Measurements from ENCODE around the gene PRKACG. TPM values are rescaled to one million over a fixed set of nuclear protein-coding genes. Genes with fewer than 3 reads are reported as not detected.

The PRKACG gene
- total RNA-seq, 2 donors from 2014 or later = not detected

- ATAC-seq (no peak), DNase-seq (ENCODE audit: low spot score in 2 of 2) (no peak)
- H3K36me3 Mint-ChIP-seq = peaks cover 0 to 36% of the 10 kb centered on the region in 2 donors
- H3K9me3 Mint-ChIP-seq = peaks cover 0 to 13% of the 10 kb centered on the region in 2 donors
- H3K27ac Mint-ChIP-seq = peak overlapping the region; percentile 91 to 92
These were observed 38.4 kb downstream of the PRKACG start for GRCh38 chr9:68975365-68976043.

- H3K27ac Mint-ChIP-seq = peak overlapping the region; percentile 91 to 92
- H3K9me3 Mint-ChIP-seq = peaks cover 0 to 13% of the 10 kb centered on the region in 2 donors
- peaks cover 0 to 36% of the 10 kb centered on the region in 2 donors for H3K36me3 Mint-ChIP-seq
- no peak for ATAC-seq
- DNase-seq (ENCODE audit: low spot score in 2 of 2) = no peak
These were observed 39.0 kb downstream of the PRKACG start for GRCh38 chr9:68974901-68975300.

- DNase-seq (ENCODE audit: low spot score in 2 of 2) (peak in 1 of 2 donors; percentile 55), ATAC-seq (peak; percentile 94 to 96)
- Mint-ChIP-seq H3K36me3 (peaks cover 0 to 36% of the 10 kb centered on the region in 2 donors), H3K9me3 (peaks cover 0 to 13% of the 10 kb centered on the region in 2 donors), H3K27ac (peak overlapping the region; percentile 92 to 96)
These were observed 39.5 kb downstream of the PRKACG start for GRCh38 chr9:68974431-68974830.

GRCh38 chr9:68973619-68974018 is 40.3 kb downstream of the PRKACG start:
- H3K9me3 Mint-ChIP-seq = peaks cover 0 to 13% of the 10 kb centered on the region in 2 donors
- peaks cover 0 to 36% of the 10 kb centered on the region in 2 donors for H3K36me3 Mint-ChIP-seq
- peak overlapping the region; percentile 92 to 96 for H3K27ac Mint-ChIP-seq
- ATAC-seq (no peak), DNase-seq (ENCODE audit: low spot score in 2 of 2) (no peak)

- no peak overlapping the region for H3K27ac Mint-ChIP-seq
- H3K9me3 Mint-ChIP-seq = no peaks in the 10 kb centered on the region
- DNase-seq (ENCODE audit: low spot score in 2 of 2) (no peak), ATAC-seq (no peak)
- peaks cover 0 to 13% of the 10 kb centered on the region in 2 donors for H3K36me3 Mint-ChIP-seq
These were observed 43.8 kb downstream of the PRKACG start for GRCh38 chr9:68970151-68970550.

- H3K9me3 Mint-ChIP-seq = no peaks in the 10 kb centered on the region
- ATAC-seq (no peak), DNase-seq (ENCODE audit: low spot score in 2 of 2) (no peak)
- H3K36me3 Mint-ChIP-seq = peaks cover 0 to 13% of the 10 kb centered on the region in 2 donors
- H3K27ac Mint-ChIP-seq = no peak overlapping the region
These were observed 44.4 kb downstream of the PRKACG start for GRCh38 chr9:68969538-68969937.

GRCh38 chr9:68967800-68968199 is 46.1 kb downstream of the PRKACG start:
- Mint-ChIP-seq H3K36me3 (peaks cover 0 to 13% of the 10 kb centered on the region in 2 donors), H3K9me3 (no peaks in the 10 kb centered on the region), H3K27ac (no peak overlapping the region)
- DNase-seq (ENCODE audit: low spot score in 2 of 2) (no peak), ATAC-seq (no peak)

GRCh38 chr9:68966496-68966944 is 47.4 kb downstream of the PRKACG start:
- peak in 1 of 2 donors; percentile 35 for ATAC-seq
- DNase-seq (ENCODE audit: low spot score in 2 of 2) = no peak
- Mint-ChIP-seq H3K9me3 (no peaks in the 10 kb centered on the region), H3K36me3 (peaks cover 0 to 11% of the 10 kb centered on the region in 2 donors), H3K27ac (no peak overlapping the region)

- Mint-ChIP-seq H3K36me3 (peaks cover 0 to 6% of the 10 kb centered on the region in 2 donors), H3K9me3 (no peaks in the 10 kb centered on the region), H3K27ac (no peak overlapping the region)
- ATAC-seq (no peak), DNase-seq (ENCODE audit: low spot score in 2 of 2) (no peak)
These were observed 49.1 kb downstream of the PRKACG start for GRCh38 chr9:68964765-68965164.

- Mint-ChIP-seq H3K36me3 (peaks cover 0 to 6% of the 10 kb centered on the region in 2 donors), H3K27ac (no peak overlapping the region), H3K9me3 (no peaks in the 10 kb centered on the region)
- DNase-seq (ENCODE audit: low spot score in 2 of 2) (no peak), ATAC-seq (no peak)
These were observed 49.8 kb downstream of the PRKACG start for GRCh38 chr9:68964102-68964541.

GRCh38 chr9:68963416-68963815 is 50.5 kb downstream of the PRKACG start:
- DNase-seq (ENCODE audit: low spot score in 2 of 2) (no peak), ATAC-seq (no peak)
- Mint-ChIP-seq H3K36me3 (peaks cover 0 to 6% of the 10 kb centered on the region in 2 donors), H3K9me3 (no peaks in the 10 kb centered on the region), H3K27ac (no peak overlapping the region)

Other genes with a start within 250 kb of the PRKACG start
- gene FXN, start 21.6 kb upstream of the PRKACG start, total RNA-seq = 10 to 100 TPM in 1 of 2 donors, 1 to 10 TPM in 1; 7.0 to 22.9 TPM
- 10 to 100 TPM; 13.1 to 33.4 TPM for gene TJP2, start 160.2 kb upstream of the PRKACG start, total RNA-seq